ENCODE data around the gene RTP1. TPM values are rescaled to one million over a fixed set of nuclear protein-coding genes. Genes with fewer than 3 reads are reported as not detected.

The RTP1 gene
- total and polyA plus RNA-seq, 9 donors = 0.08 TPM; not detected in 8

GRCh38 chr3:187183210-187183862, 13.9 kb upstream of the RTP1 start:
- Histone ChIP-seq H3K27me3 (no peaks in the 10 kb centered on the region), H3K36me3 (no peaks in the 10 kb centered on the region), H3K4me1 (ENCODE audit: insufficient read depth) (peaks cover 5% of the 10 kb centered on the region), H3K9me3 (no peaks in the 10 kb centered on the region), H3K27ac (no peak overlapping the region), H3K4me3 (no peak overlapping the region)
- no peak for DNase-seq
- no peak for TF ChIP-seq EP300 (IDR thresholded peaks at IDR 0.05)
- TF ChIP-seq CTCF (IDR thresholded peaks at IDR 0.05) = no peak
- TF ChIP-seq POLR2A (IDR thresholded peaks at IDR 0.05) = no peak
- WGBS, 3 donors = 69 to 78% (median 70%) methylated on average over 7 of the region's 7 CpGs
- intact Hi-C loops (cut with DNase I) = no loop called here

- Histone ChIP-seq H3K9me3 (no peaks in the 10 kb centered on the region), H3K36me3 (no peaks in the 10 kb centered on the region), H3K4me3 (no peak overlapping the region), H3K27ac (no peak overlapping the region), H3K27me3 (no peaks in the 10 kb centered on the region), H3K4me1 (ENCODE audit: insufficient read depth) (peaks cover 5% of the 10 kb centered on the region)
- TF ChIP-seq CTCF (IDR thresholded peaks at IDR 0.05) (no peak), POLR2A (IDR thresholded peaks at IDR 0.05) (no peak), EP300 (IDR thresholded peaks at IDR 0.05) (no peak)
- 76 to 84% (median 80%) methylated on average over 6 of the region's 6 CpGs for WGBS, 3 donors
- no peak for DNase-seq
- intact Hi-C loops (cut with DNase I) = no loop called here
These were observed 13.4 kb upstream of the RTP1 start for GRCh38 chr3:187183903-187184302.

GRCh38 chr3:187185759-187186158, 11.5 kb upstream of the RTP1 start:
- intact Hi-C loops (cut with DNase I) = no loop called here
- TF ChIP-seq POLR2A (IDR thresholded peaks at IDR 0.05) (no peak), EP300 (IDR thresholded peaks at IDR 0.05) (no peak), CTCF (IDR thresholded peaks at IDR 0.05) (no peak)
- no peak for DNase-seq
- 86 to 92% (median 89%) methylated on average over 4 of the region's 4 CpGs for WGBS, 3 donors
- Histone ChIP-seq H3K27me3 (no peaks in the 10 kb centered on the region), H3K4me1 (ENCODE audit: insufficient read depth) (peaks cover 5% of the 10 kb centered on the region), H3K27ac (no peak overlapping the region), H3K4me3 (no peak overlapping the region), H3K36me3 (no peaks in the 10 kb centered on the region), H3K9me3 (no peaks in the 10 kb centered on the region)

GRCh38 chr3:187186375-187186774, 10.9 kb upstream of the RTP1 start:
- Histone ChIP-seq H3K4me3 (no peak overlapping the region), H3K9me3 (no peaks in the 10 kb centered on the region), H3K4me1 (ENCODE audit: insufficient read depth) (peaks cover 5% of the 10 kb centered on the region), H3K36me3 (no peaks in the 10 kb centered on the region), H3K27ac (no peak overlapping the region), H3K27me3 (no peaks in the 10 kb centered on the region)
- intact Hi-C loops (cut with DNase I) = no loop called here
- 50 to 69% (median 68%) methylated on average over 2 of the region's 2 CpGs for WGBS, 3 donors
- DNase-seq = no peak
- TF ChIP-seq CTCF (IDR thresholded peaks at IDR 0.05) (no peak), EP300 (IDR thresholded peaks at IDR 0.05) (no peak), POLR2A (IDR thresholded peaks at IDR 0.05) (no peak)
